ENCODE results near the gene FBXO42.
A peak's percentile ranks its signal among the peaks of the same experiment; 100 is the strongest.
"Not testable (repeated sequence)": the region's sequence is repeated elsewhere in the genome, so short reads cannot be mapped to it uniquely, and the experiment has no call there.

FBXO42 gene

GRCh38 chr1:16250524-16251251 is 101.6 kb downstream of the FBXO42 start:
- TF ChIP-seq, protein P1, sequence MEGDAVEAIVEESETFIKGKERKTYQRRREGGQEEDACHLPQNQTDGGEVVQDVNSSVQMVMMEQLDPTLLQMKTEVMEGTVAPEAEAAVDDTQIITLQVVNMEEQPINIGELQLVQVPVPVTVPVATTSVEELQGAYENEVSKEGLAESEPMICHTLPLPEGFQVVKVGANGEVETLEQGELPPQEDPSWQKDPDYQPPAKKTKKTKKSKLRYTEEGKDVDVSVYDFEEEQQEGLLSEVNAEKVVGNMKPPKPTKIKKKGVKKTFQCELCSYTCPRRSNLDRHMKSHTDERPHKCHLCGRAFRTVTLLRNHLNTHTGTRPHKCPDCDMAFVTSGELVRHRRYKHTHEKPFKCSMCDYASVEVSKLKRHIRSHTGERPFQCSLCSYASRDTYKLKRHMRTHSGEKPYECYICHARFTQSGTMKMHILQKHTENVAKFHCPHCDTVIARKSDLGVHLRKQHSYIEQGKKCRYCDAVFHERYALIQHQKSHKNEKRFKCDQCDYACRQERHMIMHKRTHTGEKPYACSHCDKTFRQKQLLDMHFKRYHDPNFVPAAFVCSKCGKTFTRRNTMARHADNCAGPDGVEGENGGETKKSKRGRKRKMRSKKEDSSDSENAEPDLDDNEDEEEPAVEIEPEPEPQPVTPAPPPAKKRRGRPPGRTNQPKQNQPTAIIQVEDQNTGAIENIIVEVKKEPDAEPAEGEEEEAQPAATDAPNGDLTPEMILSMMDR (IDR thresholded peaks at IDR 0.05; ENCODE audit: low read depth, low read length, missing control alignments) = no peak
- in situ Hi-C loops (cut with HindIII; ENCODE audit: low sequenced_read_pairs) = no loop called here
- DNase-seq (ENCODE audit: low read depth) = peak; percentile 52
- H3K4me3 ChIP-seq (ENCODE audit: low read depth, low read length) = no peak overlapping the region

DNA sequence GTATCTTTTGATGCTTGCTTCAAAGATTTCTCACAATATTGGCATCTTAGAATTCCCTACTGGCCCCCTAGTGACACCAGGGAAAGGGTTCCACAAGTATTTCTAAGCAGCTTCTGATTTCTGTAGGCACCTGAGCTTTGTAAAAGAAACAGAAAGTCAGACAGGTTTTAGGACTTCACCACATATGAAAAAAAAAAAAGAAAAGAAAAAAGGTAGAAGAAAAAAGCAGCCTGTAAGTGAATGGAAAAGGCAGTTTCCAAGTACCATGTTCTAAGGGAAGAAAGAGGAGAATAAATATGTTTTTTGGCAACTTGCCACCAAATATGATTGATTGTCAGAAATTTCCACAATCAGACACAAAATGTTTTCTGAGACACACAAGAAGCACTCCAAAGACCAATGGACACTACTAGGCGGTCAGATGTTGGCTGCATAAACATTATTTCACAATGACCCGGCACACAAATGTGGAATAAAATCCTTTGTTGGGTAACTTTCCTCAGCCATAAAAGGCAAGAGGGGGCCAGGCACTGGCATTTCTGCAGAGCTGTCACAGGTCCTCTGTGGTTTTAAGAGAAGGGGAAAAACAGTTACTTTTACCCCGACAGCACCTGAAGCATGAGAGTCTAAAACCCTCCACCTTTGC is 102.6 kb downstream of the FBXO42 start:
- TF ChIP-seq, protein P1 (IDR thresholded peaks at IDR 0.05; ENCODE audit: low read depth, low read length, missing control alignments) = no peak
- no peak for DNase-seq (ENCODE audit: low read depth)
- in situ Hi-C loops (cut with HindIII; ENCODE audit: low sequenced_read_pairs) = no loop called here
- H3K4me3 ChIP-seq (ENCODE audit: low read depth, low read length) = no peak overlapping the region

- H3K4me3 ChIP-seq (ENCODE audit: low read depth, low read length) = no peak overlapping the region
- TF ChIP-seq, protein P1 (IDR thresholded peaks at IDR 0.05; ENCODE audit: low read depth, low read length, missing control alignments) = no peak
- peak; percentile 65 for DNase-seq (ENCODE audit: low read depth)
- in situ Hi-C loops (cut with HindIII; ENCODE audit: low sequenced_read_pairs) = no loop called here
Observed at GRCh38 chr1:16248603-16249516, 103.4 kb downstream of the FBXO42 start.

- TF ChIP-seq, protein P1 (IDR thresholded peaks at IDR 0.05; ENCODE audit: low read depth, low read length, missing control alignments) = no peak
- no peak overlapping the region for H3K4me3 ChIP-seq (ENCODE audit: low read depth, low read length)
- in situ Hi-C loops (cut with HindIII; ENCODE audit: low sequenced_read_pairs) = no loop called here
- DNase-seq (ENCODE audit: low read depth) = no peak
Observed at GRCh38 chr1:16248007-16248436, 104.3 kb downstream of the FBXO42 start.

DNA sequence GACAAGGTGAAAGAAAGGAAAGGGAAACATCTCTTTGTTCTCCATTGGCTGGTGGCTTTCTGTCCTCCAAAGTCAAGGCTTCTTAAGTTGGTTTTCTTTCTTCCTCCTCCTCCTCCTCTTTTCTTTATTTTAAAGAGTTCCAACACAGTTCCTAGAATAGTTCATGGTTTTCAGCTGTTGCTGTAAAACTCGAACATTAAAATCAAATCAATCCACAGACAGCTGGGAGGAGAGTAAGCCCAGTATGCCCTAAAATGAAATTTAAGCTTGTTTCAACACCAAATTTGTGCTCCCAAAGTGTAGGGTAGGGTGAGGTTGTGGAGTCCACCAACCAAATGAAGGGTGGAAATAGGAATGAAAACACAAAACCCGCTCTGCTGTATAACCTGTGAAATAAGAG is 104.8 kb downstream of the FBXO42 start:
- DNase-seq (ENCODE audit: low read depth) = no peak

DNA sequence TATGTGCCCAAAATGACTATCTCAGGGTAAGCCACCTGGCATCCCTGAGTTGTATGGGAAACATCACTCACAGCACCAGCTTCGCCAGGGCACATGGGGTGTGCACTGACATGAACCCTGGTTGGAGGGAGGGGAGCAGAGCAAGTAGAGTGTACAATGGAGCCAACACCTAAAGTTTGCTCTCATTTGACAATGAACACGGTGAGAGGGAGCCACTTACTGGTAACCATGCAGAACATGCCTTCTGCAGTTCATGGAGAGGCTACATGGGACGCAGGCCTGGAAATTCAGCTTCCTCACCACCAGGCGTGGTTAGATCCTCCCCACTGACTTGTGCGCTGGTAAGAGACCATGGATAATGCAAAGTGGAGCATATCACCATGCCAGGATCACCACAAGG is 105.3 kb downstream of the FBXO42 start:
- DNase-seq (ENCODE audit: low read depth) = no peak
- in situ Hi-C loops (cut with HindIII; ENCODE audit: low sequenced_read_pairs) = no loop called here
- H3K4me3 ChIP-seq (ENCODE audit: low read depth, low read length) = no peak overlapping the region
- TF ChIP-seq, protein P1 (IDR thresholded peaks at IDR 0.05; ENCODE audit: low read depth, low read length, missing control alignments) = no peak

More for the DNA sequence above, 104.8 kb downstream of the FBXO42 start:
- in situ Hi-C loops (cut with HindIII; ENCODE audit: low sequenced_read_pairs) = no loop called here
- TF ChIP-seq, protein P1 (IDR thresholded peaks at IDR 0.05; ENCODE audit: low read depth, low read length, missing control alignments) = no peak
- H3K4me3 ChIP-seq (ENCODE audit: low read depth, low read length) = no peak overlapping the region

GRCh38 chr1:16246239-16246638 is 106.0 kb downstream of the FBXO42 start:
- DNase-seq (ENCODE audit: low read depth); in situ Hi-C loops (cut with HindIII; ENCODE audit: low sequenced_read_pairs); H3K4me3 ChIP-seq (ENCODE audit: low read depth, low read length): not testable (repeated sequence)
